GM23338 (cell line): Measurements from ENCODE around the gene RAD51B. TPM values are rescaled to one million over a fixed set of nuclear protein-coding genes. Genes with fewer than 3 reads are reported as not detected.

Experiments used
- ATAC-seq: fragments of 200-7000 bp; cut with Tn5 transposase; 3 replicates; pipeline ENCODE4 v1.9.1; 2020
- DNase-seq: peaks from one replicate; pipeline ENCODE4 v3.0.0-alpha.2; 2015; ENCODE audit warnings: low spot score
- H2AFZ ChIP-seq: fragments of 200-600 bp; sonication (generic); 2 replicates; pipeline ENCODE4 v1.8.0; 2016; ENCODE audit warnings: antibody characterized with exemption, mild to moderate bottlenecking, moderate library complexity
- H3F3A ChIP-seq: fragments of 200-600 bp; sonication (generic); replicated peaks from 2 replicates; pipeline ENCODE4 v1.8.0; 2017; ENCODE audit warnings: antibody characterized with exemption, mixed run types, low read depth
- H3K27ac ChIP-seq: fragments of 200-600 bp; sonication (generic); 2 replicates; pipeline ENCODE4 v1.6.1; 2016; ENCODE audit warnings: low read depth
- H3K27me3 ChIP-seq: fragments of 200-600 bp; sonication (generic); 2 replicates; pipeline ENCODE4 v1.8.0; 2016; ENCODE audit warnings: mild to moderate bottlenecking, mixed run types, moderate library complexity; ENCODE audit not compliant: insufficient read depth
- H3K36me3 ChIP-seq: fragments of 200-600 bp; sonication (generic); 2 replicates; pipeline ENCODE4 v1.8.0; 2016; ENCODE audit warnings: mild to moderate bottlenecking; ENCODE audit not compliant: insufficient read depth
- H3K4me1 ChIP-seq: fragments of 200-600 bp; sonication (generic); 2 replicates; pipeline ENCODE4 v1.8.0; 2016; ENCODE audit warnings: mild to moderate bottlenecking, moderate library complexity; ENCODE audit not compliant: insufficient read depth
- H3K4me2 ChIP-seq: fragments of 200-600 bp; sonication (generic); 2 replicates; pipeline ENCODE4 v1.7.1; 2017; ENCODE audit warnings: mixed run types
- H3K4me3 ChIP-seq: fragments of 200-600 bp; sonication (generic); 2 replicates; pipeline ENCODE4 v1.6.1; 2016; ENCODE audit warnings: mixed run types
- H3K79me2 ChIP-seq: fragments of 200-600 bp; sonication (generic); replicated peaks from 2 replicates; pipeline ENCODE4 v1.8.0; 2017; ENCODE audit warnings: mild to moderate bottlenecking; ENCODE audit not compliant: insufficient read depth
- H3K9me2 ChIP-seq: fragments of 200-600 bp; sonication (generic); 2 replicates; pipeline ENCODE4 v1.8.0; 2017; ENCODE audit not compliant: insufficient read depth
- H4K20me1 ChIP-seq: fragments of 200-600 bp; sonication (generic); replicated peaks from 2 replicates; pipeline ENCODE4 v1.8.0; 2017; ENCODE audit warnings: mild to moderate bottlenecking; ENCODE audit not compliant: insufficient read depth
- H3K27ac Mint-ChIP-seq: 2 replicates; pipeline ENCODE4 v1.8.0; 2020; ENCODE audit warnings: inconsistent platforms, mild to moderate bottlenecking, moderate library complexity, mixed read lengths
- H3K27me3 Mint-ChIP-seq: 3 replicates; pipeline ENCODE4 v1.8.0; 2022; ENCODE audit warnings: low read depth, mild to moderate bottlenecking, moderate library complexity, mixed read lengths, inconsistent platforms; ENCODE audit not compliant: insufficient read depth, poor library complexity
- H3K36me3 Mint-ChIP-seq: 3 replicates; pipeline ENCODE4 v1.8.0; 2021; ENCODE audit warnings: low read depth, mild to moderate bottlenecking, inconsistent platforms, moderate library complexity, mixed read lengths
- H3K4me1 Mint-ChIP-seq: 3 replicates; pipeline ENCODE4 v1.8.0; 2020; ENCODE audit warnings: mild to moderate bottlenecking, inconsistent platforms, mixed read lengths
- H3K4me3 Mint-ChIP-seq: 3 replicates; pipeline ENCODE4 v1.8.0; 2021; ENCODE audit warnings: moderate library complexity, mild to moderate bottlenecking, inconsistent platforms, mixed read lengths
- H3K9me3 Mint-ChIP-seq: 3 replicates; pipeline ENCODE4 v1.8.0; 2020; ENCODE audit warnings: moderate library complexity, mild to moderate bottlenecking, inconsistent platforms, mixed read lengths
- ZNF114 ChIP-seq: fragments of 250-450 bp; sonication (Bioruptor Pico); IDR thresholded peaks from 2 replicates; pipeline ENCODE4 v1.5.0; 2020; ENCODE audit warnings: mild to moderate bottlenecking, moderate library complexity
- polyA plus RNA-seq: library from polyadenylated mRNA; unstranded; fragments of >200 nt; fragmentation: Nextera tagmentation; extraction: Ambion mirVana; gene quantifications from 2 replicates; pipeline ENCODE4 v1.2.1, GENCODE V29; 2016
- total RNA-seq: library from RNA; depleted of rRNA; stranded (reverse); fragments of >200 nt; shearing (Covaris generic); gene quantifications from 2 replicates; pipeline ENCODE4 v1.2.3, GENCODE V29; 2014
- TF ChIP-seq, protein P1 (sequence below): fragments of 250-450 bp; sonication (Bioruptor Pico); IDR thresholded peaks from 2 replicates; pipeline ENCODE4 v1.5.0; 2020; ENCODE audit warnings: mild to moderate bottlenecking, moderate library complexity
- TF ChIP-seq, protein P2 (sequence below): IDR thresholded peaks from 2 replicates; pipeline ENCODE4 v1.6.1; 2016; ENCODE audit warnings: antibody characterized with exemption

The RAD51B gene
- total and polyA plus RNA-seq, 2 experiments from 2014 or later: 15.7 to 29.1 TPM

DNA sequence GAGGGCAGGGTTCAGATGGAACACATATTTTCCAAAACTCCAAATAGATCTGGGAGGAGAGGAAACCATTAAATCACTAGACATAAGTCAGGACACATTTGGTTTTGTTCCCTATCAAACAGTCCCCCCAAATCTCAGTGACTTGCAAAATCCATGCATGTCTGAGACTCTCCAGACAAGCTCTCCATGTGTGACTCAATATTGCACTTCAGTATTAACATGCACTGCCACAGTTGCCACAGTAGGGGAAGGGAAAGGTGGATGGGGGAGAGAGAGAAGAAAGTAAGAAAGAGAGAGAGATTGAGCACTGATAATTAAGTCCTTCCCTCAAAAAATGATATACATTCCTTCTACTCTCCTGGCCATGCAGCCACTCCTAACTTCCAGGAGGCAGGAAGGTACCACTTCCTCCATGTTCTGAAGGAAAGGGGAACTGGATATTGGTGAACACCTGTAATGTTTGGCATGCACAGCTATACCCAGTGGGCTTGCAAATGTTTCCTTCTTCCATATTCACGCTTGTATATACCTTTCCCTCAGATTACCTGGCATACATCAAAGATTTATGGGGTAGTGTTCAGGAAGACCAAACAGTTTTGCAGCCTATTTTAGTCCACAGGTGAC, 663.3 kb downstream of the RAD51B start:
- Histone ChIP-seq H2AFZ (no peak overlapping the region), H3K36me3 (no peaks in the 10 kb centered on the region), H3K4me2 (no peak overlapping the region), H3K27ac (no peak overlapping the region), H3K9me2 (peaks cover 6% of the 10 kb centered on the region; the same call in 1 of the 2 replicates), H3K27me3 (no peaks in the 10 kb centered on the region), H4K20me1 (no peaks in the 10 kb centered on the region), H3K4me1 (no peaks in the 10 kb centered on the region; the same call in 1 of the 2 replicates), H3F3A (no peaks in the 10 kb centered on the region), H3K4me3 (no peak overlapping the region), H3K79me2 (no peaks in the 10 kb centered on the region)
- Mint-ChIP-seq H3K4me3 (no peak overlapping the region), H3K27ac (no peak overlapping the region), H3K4me1 (peaks cover 3% of the 10 kb centered on the region), H3K36me3 (no peaks in the 10 kb centered on the region), H3K9me3 (no peaks in the 10 kb centered on the region), H3K27me3 (peaks cover 4% of the 10 kb centered on the region)
- no peak for TF ChIP-seq ZNF114
- TF ChIP-seq, protein P1, sequence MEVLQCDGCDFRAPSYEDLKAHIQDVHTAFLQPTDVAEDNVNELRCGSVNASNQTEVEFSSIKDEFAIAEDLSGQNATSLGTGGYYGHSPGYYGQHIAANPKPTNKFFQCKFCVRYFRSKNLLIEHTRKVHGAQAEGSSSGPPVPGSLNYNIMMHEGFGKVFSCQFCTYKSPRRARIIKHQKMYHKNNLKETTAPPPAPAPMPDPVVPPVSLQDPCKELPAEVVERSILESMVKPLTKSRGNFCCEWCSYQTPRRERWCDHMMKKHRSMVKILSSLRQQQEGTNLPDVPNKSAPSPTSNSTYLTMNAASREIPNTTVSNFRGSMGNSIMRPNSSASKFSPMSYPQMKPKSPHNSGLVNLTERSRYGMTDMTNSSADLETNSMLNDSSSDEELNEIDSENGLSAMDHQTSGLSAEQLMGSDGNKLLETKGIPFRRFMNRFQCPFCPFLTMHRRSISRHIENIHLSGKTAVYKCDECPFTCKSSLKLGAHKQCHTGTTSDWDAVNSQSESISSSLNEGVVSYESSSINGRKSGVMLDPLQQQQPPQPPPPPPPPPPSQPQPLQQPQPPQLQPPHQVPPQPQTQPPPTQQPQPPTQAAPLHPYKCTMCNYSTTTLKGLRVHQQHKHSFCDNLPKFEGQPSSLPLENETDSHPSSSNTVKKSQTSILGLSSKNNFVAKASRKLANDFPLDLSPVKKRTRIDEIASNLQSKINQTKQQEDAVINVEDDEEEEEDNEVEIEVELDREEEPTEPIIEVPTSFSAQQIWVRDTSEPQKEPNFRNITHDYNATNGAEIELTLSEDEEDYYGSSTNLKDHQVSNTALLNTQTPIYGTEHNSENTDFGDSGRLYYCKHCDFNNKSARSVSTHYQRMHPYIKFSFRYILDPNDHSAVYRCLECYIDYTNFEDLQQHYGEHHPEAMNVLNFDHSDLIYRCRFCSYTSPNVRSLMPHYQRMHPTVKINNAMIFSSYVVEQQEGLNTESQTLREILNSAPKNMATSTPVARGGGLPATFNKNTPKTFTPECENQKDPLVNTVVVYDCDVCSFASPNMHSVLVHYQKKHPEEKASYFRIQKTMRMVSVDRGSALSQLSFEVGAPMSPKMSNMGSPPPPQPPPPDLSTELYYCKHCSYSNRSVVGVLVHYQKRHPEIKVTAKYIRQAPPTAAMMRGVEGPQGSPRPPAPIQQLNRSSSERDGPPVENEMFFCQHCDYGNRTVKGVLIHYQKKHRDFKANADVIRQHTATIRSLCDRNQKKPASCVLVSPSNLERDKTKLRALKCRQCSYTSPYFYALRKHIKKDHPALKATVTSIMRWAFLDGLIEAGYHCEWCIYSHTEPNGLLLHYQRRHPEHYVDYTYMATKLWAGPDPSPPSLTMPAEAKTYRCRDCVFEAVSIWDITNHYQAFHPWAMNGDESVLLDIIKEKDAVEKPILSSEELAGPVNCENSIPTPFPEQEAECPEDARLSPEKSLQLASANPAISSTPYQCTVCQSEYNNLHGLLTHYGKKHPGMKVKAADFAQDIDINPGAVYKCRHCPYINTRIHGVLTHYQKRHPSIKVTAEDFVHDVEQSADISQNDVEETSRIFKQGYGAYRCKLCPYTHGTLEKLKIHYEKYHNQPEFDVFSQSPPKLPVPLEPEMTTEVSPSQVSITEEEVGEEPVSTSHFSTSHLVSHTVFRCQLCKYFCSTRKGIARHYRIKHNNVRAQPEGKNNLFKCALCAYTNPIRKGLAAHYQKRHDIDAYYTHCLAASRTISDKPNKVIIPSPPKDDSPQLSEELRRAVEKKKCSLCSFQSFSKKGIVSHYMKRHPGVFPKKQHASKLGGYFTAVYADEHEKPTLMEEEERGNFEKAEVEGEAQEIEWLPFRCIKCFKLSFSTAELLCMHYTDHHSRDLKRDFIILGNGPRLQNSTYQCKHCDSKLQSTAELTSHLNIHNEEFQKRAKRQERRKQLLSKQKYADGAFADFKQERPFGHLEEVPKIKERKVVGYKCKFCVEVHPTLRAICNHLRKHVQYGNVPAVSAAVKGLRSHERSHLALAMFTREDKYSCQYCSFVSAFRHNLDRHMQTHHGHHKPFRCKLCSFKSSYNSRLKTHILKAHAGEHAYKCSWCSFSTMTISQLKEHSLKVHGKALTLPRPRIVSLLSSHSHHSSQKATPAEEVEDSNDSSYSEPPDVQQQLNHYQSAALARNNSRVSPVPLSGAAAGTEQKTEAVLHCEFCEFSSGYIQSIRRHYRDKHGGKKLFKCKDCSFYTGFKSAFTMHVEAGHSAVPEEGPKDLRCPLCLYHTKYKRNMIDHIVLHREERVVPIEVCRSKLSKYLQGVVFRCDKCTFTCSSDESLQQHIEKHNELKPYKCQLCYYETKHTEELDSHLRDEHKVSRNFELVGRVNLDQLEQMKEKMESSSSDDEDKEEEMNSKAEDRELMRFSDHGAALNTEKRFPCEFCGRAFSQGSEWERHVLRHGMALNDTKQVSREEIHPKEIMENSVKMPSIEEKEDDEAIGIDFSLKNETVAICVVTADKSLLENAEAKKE (CRISPR knock-in tag): no peak
- TF ChIP-seq, protein P2, sequence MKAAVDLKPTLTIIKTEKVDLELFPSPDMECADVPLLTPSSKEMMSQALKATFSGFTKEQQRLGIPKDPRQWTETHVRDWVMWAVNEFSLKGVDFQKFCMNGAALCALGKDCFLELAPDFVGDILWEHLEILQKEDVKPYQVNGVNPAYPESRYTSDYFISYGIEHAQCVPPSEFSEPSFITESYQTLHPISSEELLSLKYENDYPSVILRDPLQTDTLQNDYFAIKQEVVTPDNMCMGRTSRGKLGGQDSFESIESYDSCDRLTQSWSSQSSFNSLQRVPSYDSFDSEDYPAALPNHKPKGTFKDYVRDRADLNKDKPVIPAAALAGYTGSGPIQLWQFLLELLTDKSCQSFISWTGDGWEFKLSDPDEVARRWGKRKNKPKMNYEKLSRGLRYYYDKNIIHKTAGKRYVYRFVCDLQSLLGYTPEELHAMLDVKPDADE: no peak
- ATAC-seq: no peak
- no peak for DNase-seq
